NCI-H82 treated with DMSO at 0.1 percent for 48 hours (cell line): Measurements from ENCODE around the gene CCM2L.

Experiments used
- DNase-seq: peaks from one replicate; lab custom pipeline; 2025; ENCODE audit not compliant: unreplicated experiment; lab: John Stamatoyannopoulos, UW

CCM2L gene

DNA sequence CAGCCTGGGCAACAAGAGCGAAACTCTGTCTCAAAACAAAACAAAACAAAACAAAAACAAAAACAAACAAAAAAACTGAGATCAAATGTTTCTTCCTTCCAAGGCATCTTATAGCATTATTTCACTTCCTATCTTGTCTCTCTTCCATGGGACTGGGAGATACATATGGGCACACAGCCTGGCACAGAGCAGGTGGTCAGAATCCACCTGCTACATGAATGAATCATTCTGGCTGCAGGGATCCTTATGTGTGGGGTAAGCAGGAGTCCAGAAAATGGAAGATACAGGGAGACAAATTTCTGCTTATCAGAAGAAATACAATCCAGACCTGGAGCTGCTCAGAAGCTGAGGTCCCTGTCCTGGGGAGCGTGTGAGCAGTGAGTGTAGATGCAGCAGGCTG, 18.2 kb upstream of the CCM2L start:
- no peak for DNase-seq

DNA sequence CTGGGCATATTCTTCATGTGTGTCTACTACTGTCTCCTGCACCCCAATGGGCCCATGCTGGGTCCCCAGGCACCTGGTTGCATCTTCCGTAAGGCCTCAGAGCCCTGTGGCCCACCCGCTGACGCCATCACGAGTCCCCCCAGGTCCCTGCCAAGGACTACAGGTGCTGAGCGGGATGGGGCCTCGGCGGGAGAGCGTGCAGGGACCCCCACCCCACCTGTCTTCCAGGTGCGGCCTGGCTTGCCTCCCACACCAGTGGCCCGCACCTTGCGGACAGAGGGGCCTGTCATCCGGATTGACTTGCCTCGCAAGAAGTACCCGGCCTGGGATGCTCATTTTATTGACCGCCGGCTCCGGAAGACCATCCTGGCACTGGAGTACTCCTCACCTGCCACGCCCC, 13.2 kb upstream of the CCM2L start:
- DNase-seq: no peak

DNA sequence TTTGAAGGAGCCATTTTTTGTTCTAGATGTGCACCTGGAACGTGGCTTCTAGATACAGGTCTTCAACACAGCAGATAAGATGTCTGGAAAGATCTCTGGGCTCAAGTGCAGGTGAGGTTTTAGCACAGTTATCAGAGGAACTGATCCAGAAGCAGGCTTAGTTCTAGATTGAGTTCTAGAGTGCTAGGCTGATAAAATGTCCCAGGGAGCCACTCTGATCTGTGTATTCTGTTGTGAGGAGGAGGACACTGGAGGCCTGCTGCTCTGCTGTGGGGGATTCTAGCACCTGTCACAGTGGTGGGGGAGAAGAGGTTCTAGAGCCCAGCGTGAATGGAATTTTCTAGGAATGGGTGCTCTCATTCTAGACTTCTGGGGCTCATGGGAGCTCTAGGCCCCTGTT, 12.0 kb upstream of the CCM2L start:
- DNase-seq: no peak

DNA sequence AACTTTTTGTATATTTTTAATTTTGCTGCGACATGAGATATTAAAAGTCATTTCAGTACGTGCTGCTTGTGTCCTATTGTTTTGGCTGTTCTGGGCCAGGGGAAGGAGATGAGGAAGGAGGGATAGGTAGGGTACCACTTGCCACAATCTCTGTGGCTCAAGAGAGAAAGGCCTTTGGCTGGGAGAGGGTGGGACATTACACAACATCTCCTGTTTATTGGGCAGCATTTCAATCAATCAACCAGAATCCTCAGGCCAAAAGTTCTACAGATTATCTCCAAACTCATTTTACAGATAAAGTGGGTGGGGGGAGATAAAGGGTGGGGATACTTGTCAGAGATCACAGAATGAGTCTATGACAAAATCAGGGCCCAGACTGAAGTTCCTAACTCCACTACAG, 6.9 kb upstream of the CCM2L start:
- DNase-seq: no peak

DNA sequence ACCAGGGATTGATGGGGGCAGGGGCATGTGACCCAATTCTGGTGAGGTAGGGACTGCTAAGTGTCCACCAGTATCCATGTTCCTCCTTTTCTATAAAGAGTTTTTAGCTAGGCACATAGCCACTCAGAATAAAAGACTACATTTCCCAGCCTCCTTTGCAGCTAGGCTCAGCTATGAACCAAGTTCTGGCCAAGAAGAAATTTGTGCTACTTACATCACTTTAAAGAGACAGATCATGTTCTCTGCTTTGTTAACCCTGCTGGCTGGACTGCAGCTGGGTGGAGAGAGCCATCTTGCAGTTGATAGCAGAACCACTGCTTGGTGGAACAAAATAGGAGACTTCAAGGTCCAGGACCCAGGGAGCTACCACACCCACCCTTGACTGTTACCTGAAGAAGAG, 5.3 kb upstream of the CCM2L start:
- no peak for DNase-seq

DNA sequence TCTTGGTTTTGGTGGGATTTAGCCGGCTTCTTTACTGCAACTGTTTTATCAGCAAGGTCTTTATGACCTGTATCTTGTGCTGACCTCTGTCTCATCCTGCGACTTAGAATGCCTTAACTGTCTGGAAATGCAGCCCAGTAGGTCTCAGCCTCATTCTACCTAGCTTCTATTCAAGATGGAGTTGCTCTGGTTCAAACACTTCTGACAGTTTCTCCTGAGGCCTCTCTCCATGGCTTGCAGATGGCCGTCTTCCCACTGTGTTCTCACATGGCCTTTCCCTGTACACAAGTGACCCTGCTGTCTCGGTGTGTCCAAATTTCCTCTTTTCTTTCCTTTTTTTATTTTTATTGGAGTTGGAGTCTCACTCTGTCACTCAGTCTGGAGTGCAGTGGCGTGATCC, 4.2 kb upstream of the CCM2L start:
- DNase-seq: no peak

DNA sequence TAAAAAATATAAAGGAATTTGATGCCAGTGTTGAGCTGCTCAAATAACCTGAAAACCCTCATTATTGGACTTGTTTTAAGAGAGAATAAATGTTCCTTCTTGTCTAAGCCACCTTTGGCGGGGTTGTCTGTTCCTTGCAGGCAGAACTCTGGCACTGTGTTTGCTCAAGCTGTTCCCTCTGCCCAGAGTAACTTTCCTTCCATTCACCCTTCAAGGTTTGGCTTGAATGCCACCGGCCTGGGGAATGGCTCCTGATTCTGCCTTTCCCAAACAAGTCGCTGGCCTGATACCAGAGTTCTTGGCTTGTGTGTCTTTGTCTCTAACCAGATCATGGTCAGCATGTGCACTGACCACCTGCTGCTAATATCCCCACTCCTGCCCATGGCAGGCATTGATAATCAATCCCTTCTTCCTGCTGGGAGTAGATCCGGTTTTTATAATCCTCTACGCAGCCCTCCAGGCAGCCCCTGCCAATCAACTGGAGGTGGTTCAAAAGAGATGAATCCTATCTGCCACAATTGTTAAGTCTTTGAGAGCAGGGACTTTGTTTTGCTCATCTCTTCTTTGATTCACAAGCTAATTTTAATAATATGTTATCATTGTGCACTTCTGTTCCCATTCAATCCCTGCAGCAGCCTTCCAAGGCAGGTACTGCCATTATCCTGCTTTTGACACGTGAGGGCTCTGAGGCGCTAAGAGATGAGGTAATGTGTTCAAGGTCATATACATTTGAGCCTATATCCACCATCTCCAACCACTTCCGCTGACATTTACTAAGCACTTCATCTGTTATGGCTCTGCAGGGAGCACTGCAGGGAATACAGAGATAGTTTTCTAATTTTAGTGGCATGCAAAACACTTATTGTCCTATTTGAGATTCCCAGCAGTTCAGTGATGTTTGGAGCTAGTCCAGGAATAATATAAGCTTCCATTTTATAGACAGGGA, 3.1 kb upstream of the CCM2L start:
- peak; percentile 30 for DNase-seq

DNA sequence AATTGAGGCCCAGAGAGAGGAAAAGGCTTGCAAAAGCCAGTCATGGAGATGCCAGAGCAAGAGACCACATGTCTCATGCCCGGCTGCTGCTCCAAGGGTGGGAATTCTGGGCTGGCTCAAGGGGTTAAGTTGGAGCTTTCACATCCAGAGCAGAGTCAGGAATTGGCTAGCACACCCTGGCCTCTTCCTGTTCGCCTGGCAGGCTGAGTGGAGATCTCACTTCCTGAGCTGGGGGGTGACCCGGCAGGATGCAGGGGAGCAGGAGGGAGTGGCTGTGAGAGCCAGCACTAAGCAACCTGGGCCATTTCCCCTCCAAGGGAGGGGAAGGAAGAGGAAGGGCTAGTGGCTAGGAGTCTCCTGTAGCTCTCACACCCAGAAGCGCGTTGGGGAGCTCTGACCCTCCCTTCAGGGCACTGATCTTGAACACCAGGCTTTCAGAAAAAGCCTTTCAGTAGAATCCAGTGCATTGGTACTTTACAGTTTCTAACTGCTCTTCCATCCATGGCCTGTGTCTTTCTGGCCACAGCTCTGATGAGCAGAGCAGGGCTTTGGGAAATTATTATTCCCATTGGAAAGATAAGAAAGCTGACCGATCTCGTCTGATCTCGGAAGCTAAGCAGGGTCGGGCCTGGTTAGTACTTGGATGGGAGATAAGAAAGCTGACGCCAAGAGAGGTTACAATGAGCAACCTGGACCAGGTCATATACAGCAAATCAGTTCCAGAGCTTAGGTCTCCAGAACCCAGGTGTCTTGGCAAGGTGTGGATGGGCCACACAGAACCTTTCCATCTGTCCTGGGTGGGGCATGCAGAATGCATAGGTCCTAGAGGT, 2.2 kb upstream of the CCM2L start:
- DNase-seq: no peak

DNA sequence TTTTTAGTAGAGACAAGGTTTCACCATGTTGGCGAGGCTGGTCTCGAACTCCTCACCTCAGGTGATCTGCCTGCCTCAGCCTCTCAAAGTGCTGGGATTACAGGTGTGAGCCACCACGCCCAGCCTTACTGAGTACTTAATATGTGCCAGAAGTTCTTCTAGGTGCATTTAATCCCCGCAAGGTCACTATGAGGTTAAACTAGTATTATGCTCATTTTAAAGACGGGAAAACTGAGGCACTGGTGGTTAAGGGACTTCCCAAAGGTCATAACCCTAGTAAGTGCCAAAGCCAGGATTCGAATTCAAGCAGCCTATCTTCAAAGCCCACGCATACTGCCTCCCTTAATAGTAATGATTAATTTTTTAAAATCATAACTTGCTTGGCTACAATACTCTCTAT, 674 bp upstream of the CCM2L start:
- DNase-seq: no peak

DNA sequence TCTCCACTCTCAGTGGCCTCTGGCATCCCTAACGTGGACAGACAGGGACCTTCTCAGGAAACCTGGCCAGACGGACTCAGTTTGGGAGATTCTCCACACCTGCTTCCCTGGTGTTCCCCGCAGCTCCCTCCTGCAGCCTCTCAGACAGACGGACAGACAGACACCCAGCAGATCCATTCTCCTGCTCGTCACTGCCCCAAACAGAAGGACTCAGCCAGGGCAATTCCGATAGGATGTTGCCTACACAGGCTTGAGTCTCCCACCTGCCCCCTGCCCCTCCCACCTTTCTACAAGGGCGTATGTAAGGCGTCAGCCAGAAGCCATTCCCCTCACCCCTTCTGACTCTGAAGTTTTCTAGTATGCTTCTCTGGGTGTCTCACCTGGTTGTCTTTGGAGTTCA, 428 bp downstream of the CCM2L start:
- no peak for DNase-seq

DNA sequence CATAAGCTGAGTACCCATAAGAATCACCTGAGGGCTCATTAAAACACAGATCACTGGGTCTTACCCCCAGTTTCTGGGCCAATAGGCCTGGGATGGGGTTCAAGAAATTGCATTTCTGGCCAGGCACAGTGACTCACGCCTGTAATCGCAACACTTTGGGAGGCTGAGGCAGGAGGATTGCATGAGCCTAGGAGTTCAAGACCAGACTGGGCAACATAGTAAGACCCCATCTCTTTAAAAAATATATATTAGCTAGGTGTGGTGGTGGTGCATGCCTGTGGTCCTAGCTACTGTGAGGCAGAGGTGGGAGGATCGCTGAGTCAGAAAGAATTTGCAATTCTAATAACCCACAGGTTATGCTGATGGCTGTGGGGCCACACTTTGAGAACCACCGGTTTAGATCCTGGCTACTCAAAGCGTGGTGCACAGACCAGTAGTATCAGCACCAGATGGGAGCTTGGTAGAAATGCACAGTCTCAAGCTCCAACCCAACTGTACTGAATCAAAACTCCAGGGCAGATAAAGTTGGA, 2.0 kb downstream of the CCM2L start:
- no peak for DNase-seq

DNA sequence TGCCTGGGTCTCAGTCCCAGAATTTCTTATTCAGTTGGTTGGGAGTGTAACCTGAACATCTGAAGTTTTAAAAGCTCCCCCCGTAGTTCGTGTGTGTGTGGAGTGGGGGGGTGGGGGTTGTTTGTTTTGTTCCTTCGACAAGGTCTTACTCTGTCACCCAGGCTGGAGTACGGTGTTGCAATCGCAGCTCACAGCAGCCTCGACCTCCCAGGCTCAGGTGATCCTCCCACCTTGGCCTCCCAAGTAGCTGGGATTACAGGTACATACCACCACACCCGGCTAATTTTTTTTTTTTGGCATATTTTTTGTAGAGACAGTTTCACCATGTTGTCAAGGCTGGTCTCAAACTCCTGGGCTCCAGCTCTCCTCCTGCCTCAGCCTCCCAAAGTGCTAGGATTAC, 3.1 kb downstream of the CCM2L start:
- DNase-seq: no peak

DNA sequence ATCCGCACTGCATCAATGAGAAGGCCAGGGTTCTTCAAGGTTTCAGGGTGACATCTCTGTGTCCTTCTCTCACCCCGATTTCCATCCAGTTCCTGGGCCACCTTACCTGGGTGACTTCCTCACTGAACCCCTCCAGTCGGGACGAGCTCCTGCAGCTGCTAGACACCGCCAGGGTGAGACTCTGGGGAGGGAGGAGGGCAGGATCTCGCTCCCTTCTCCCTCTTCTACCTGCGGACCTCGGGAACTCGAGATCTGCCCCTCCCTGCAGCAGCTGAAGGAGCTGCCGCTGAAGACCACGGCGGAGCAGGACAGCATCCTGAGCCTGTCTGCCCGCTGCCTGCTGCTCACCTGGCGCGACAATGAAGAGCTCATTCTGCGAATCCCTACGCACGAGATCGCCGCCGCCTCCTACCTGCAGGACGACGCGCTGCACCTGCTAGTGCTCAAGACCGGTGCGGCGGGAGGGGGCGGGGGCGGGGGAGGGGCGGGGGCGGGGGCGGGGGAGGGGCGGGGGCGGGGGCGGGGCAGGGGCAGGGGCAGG, 7.5 kb downstream of the CCM2L start:
- DNase-seq: peak; percentile 24

DNA sequence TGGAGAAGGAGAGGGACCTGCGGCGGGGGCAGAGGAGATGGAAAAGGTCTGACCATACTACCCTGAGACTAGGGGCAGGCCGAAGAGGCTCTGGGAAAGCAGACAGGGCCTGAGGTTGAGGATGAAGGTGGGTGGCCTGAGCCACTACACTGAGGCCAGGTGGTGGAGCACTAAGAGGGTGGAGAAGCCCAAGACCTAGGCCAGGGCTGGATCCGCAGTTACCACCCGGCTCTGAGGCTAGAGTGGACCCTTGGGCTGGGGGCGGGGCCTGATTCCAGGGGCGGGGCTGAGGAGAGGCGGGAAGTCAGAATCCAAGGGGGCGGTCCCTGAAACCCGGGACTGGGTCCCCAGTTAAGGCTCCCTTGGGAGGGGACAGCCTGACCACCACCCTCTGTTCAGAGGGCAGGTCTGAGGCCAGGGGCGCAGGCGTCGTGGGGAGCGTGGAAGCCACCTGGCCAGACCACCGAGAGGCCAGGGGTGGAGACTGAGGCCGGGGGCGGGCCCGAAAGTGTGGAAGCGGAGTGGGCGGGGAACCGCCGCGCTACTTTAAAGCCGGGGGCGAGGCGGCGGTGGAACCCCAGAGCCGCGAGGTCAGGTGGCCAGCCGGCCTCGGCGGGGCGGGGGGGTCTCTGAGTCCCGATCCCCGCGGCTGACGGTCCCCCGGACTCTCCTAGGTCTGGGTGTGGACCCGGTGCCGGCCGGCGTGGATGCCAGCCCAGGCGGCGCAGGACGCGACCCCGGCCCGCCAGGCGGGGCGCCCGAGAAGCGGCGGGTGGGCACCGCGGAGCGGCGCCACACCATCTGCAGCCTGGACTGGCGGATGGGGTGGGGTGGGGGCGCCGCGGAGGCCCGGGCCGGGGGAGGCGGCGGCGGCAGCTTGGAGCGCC, 8.3 kb downstream of the CCM2L start:
- DNase-seq: peak; percentile 72

DNA sequence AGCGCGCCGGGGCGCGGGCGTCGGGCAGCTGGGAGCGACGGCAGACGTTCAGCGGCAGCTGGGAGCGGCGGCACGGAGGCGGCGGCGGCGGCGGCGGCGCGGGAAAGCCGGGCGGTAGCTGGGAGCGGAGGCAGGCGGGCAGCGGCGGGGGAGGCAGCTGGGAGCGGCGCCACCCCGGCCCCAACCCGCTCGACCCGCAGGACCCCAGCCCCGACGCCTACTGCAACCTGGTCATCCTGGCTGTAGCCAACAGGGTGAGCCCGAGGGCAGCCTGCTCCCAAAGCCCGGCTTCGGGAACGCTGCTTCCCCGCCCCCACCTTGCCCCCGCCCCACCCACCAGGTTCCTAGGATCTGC, 8.9 kb downstream of the CCM2L start:
- DNase-seq: peak; percentile 39

DNA sequence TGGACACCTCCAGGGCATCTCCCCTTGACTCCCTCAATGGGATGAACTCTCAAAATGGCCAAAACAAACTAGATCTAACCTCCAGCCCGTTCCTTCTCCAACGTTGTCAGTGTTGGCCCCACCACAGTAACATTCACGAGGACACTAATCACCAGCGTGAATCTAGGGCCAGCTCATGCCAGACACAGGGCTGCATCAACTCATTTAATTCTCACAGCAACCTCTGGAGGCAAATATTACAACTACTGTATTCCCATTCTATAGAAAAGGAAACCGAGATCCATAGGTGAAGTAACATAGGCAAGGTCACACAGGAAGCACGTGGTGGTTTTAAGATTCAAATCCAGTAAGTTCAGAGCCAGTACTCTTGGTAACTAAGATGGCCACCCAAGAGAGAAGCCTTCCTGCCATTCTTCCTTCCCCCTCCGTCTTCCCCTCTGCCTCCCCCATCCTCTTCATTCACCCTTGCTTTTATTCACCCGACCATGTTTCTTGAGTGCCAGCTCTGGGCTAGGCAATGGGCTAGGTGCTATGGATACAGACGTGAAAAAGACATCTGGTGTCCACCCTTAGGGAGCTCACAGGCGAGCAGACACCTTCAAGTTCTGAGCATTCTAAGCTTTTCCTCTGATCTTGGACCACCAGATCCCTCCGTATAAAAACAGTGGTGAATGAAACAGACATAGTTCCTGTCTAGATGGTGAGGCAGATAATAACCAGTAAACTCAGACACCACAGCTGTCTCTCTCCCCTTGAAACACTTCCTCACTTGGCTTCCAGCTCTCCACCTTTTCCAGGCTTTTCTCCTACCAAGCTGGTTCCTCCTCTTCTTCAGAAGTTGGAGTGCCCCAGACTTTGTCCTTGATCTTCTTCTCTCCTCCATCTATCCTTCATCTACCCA, 9.6 kb downstream of the CCM2L start:
- DNase-seq: no peak

DNA sequence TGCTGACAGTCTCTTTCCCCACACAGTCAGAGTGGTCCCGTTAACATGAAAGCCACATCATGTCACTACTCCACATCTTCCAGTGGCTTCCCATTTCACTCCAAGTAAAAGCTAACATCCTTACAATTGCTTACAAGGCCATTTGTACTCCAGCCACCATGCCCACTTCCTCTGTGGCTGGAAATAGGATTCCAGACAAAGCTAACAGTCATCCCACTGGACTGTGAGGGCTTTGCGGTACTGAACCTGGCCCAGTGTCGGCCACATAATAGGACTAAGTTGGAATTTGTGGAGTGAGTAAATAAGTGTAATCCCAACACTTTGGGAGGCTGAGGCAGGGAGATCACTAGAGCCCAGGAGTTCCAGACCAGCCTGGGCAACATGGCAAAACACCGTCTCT, 10.9 kb downstream of the CCM2L start:
- DNase-seq: no peak

DNA sequence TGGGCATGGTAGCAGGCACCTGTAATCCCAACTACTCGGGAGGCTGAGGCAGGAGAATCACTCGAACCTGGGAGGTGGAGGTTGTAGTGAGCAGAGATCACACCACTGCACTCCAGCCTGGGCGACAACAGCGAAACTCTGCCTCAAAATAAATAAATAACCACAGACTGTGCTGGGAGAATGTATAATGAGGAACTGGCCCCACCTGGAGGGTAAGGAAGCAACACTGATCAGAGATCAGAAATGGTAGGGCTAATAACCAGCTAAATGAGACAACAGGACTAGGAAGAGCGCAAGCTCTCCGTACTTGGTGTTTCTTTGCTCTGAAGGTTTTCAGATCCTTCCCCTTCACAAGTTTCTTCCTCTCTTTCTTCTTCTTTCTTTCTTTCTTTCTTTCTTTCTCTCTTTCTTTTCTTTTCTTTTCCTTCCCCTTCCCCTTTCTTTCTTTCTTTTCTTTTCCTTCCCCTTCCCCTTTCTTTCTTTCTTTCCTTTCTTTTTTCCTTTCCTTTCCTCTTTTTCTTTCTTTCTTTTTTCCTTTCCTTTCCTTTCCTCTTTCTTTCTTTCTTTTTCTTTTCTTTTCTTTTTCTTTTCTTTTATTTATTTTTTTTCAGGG, 14.6 kb downstream of the CCM2L start:
- no peak for DNase-seq

DNA sequence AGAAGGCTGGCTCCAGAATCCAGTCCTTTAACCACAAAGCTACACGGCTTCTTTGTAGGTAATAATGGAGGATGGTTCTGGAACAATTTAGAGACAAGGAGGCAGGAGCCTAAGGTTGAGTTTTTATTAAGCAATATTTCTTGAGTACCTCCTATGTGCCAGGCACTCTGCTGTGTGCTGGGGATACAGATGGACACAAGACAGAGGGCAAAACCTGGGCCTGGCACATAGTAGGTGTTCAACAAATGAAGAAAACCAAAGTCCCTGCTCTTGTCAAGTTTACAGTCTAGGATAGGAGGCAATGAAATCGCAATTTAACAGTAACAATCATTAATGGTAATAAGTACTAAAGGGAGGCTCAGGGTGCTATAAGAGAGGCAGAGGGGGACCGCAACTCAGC, 17.4 kb downstream of the CCM2L start:
- no peak for DNase-seq
